SK-N-MC (cell line): ENCODE measurements around the gene CRB1.

Experiments used
- EZH2 ChIP-seq: fragments of 200-600 bp; sonication (generic); IDR thresholded peaks from one replicate; pipeline ENCODE4 v1.6.1; 2017; ENCODE audit warnings: antibody characterized with exemption
- FOXP2 ChIP-seq: optimal IDR thresholded peaks from 2 replicates; pipeline ENCODE3; 2011; ENCODE audit warnings: mild to moderate bottlenecking, moderate library complexity; ENCODE audit not compliant: insufficient read depth; ENCODE audit errors: extremely low read length, control extremely low read depth
- POLR2AphosphoS5 ChIP-seq: IDR thresholded peaks from 2 replicates; pipeline ENCODE4 v1.6.1; 2012; ENCODE audit warnings: mild to moderate bottlenecking, low read depth, low read length, borderline replicate concordance

DNA sequence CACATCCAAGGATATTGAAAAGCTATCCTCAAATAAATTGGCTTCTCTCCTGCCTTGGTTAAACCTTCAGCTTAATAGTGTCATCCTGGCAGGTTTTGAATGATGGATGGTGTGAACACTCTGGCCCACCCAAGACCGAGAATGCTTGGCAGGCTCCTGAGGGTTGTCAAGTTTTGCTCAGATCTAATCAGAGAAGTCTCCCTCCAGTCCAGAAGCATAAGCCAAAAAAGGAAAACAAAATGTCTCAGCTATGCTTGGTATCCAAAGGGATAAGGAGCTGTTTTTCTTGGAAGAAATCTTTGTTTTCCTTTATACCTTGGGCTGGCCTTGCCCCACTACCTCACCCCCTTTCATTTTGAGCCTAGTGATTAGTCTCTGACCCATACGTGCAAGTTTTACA, 172.7 kb downstream of the CRB1 start:
- TF ChIP-seq EZH2 (no peak), POLR2AphosphoS5 (no peak), FOXP2 (no peak)
